SKM-1 (cell line): ENCODE results near the gene CDK5RAP1.

Experiments used
- DNase-seq: peaks from one replicate; lab custom pipeline; 2025; ENCODE audit not compliant: unreplicated experiment; lab: John Stamatoyannopoulos, UW

The CDK5RAP1 gene

DNA sequence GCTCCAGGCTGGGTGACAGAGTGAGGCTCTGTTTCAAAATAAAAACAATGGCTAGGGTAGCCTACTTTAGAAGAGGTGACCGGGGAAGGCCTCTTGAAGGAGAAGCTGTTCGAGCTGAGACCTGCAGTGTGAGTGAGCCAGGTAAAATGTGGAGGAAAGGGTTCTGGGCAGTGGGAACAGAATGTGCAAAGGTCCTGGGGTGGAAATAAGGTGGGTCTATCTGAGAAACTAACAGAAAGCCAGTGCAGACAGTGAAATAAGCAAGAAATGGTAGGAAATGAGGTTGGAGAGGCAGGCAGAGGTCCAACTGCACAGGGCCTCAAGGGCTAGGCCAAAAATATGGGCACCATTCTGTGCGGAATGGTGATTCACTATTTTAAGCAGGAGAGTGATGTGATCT is 64.9 kb downstream of the CDK5RAP1 start:
- DNase-seq, result no peak

DNA sequence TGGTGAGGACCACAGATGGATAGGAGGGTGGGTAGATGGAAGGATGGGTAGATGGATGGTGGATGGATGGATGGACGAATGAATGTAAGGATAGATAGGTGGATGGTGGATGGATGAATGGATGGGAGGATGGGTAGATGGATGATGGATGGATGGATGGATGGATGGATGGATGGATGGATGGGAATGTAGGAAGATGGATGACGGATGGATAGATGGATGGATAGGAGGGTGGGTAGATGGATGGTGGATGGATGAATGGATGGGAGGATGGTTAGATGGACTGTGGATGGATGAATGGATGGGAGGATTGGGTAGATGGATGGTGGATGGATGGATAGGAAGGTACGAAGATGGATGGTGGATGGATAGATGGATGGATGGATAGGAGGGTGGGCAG is 67.2 kb downstream of the CDK5RAP1 start:
- no peak for DNase-seq

DNA sequence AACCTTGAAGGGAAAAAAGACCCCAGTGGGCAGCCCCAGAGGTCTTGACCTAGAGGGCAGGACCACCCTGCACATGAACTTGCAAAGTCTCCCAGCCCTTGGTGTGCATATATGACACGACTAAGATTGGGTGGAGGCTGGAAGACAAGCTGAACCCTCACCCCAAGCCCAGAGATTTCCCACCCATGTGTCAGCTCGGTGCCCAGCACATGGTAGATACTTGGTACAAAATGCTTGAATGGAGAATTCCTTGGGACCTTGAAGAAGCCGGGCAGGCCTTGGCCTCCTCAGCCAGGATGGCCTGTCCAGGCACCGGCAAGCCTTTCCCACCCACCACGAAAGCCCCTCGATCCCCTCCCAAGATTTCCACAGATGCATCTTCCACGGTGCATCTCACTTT is 67.7 kb downstream of the CDK5RAP1 start:
- DNase-seq, result no peak

DNA sequence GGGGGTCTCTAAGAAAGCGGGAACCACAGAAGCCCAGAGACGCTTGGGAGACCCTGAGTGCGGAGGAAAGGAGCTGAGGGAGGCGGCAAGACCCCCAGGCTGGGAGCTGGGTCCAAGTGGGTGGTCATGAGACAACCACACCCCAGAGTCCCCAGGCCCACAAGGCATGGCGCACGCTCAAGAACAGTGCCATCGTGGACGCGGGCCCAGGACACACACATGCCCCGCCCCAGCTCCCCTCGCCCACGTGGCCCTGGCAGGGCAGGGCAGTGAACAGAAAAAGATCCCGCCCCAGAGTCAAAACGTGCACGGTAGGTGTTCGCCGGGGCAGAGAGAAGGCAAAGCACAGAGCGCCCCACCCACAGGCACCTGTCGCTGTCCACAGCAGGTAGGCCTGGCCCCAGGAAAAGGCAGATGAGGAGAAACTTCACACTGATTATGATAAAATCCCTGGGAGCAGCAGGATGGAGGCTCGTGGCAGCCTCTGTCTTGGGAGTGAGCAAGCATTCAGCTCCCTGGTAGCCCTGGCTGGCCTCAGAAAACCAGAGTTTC is 68.3 kb downstream of the CDK5RAP1 start:
- no peak for DNase-seq

DNA sequence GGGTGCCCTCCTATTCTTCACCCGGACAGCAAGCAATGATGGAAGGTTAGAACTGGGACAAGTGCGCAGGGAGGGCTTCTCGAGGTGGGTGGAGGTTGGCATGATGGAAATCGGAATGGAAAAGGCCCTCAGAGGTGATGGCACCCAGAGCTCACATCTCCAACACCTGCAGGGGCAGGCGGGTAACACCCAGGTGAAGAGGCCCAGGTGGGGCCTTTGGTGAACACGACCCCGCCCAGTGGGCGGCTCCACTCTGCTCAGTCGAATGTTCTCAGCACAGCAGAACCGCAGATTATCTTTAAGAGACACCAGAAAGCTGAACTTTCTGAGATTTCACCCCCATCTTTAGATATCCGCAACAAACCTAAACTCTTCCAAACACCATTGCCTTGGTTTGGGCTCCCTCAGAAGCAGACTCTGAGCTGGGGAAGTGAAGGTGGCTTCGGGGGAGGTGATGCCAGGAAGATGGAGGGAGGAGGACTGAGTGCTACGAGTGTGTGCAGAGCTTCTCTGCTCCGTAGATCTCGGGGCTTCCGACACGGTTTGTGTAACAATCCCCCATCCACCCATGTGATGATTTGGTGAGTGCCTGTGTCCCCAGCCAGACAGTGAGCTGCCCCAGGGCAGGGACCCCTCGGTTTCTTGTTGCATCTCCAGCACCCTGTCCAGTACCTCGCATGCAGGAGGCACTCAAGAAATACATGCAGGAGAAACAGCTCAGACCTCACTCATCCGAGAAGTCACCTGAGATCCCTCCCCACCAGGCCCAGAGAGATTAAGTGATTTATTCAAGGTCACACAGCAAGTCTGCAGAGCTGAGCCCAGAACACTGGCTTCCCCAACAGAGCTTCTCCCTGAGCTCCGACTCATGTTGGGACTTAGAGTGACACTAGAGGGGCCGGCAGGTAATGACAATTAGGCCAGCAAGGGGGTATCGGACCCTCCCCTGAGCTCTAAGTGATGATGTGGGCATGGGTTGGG is 72.9 kb downstream of the CDK5RAP1 start:
- no peak for DNase-seq

DNA sequence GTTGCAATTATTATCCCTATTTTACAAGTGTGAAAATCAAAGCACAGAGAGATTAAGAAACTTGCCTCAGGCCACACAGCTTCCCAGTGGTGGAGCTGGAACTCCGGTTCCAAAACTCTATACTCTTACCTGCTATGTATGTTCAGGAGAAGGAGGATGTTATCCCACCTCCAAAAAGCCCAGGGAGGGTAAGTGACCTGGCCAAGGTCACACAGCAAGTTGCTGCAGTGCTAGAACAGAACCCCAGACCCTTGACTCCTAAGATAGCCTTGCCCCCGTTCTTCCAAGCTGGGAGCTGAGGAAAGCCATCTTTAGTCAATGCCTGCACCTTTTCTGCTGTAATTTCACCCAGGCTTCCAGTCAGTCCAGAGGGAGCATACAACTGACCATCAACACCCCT is 76.0 kb downstream of the CDK5RAP1 start:
- no peak for DNase-seq

DNA sequence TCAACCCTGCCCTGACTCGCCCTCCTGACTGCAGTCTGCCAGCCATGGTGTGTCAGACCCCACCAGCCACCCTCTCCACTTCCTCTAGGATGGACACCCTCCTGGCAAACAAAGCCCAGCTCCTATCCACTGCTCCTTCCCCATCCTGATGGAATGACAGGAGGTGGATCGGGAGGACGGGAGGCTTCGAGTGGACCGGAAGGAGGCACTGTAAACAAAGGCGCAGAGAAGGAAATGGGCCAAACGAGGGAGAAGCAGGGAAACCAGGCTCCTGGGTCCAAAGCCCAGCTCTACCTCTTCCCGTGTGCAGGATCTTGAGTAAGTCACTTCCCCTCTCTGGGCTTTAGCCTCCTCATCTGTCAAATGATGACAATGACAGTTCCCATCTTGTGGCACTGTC is 78.1 kb downstream of the CDK5RAP1 start:
- no peak for DNase-seq

DNA sequence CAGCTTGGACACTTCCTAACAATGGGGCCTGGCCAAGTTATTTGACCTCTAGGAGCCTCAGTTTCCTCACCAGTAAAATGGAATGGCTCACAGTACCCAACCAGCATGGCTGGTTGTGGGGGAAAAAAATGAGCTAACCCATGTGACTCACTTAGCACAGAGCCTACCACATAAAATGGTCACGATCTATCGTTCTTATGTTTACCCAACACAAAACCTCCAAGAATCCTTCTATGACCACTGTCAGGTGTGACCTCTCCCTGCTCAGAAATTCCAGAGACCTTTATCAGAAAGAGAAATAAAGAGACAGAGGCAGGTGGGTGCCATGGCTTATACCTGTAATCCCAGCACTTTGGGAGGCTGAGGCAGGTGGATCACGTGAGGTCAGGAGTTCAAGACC is 78.9 kb downstream of the CDK5RAP1 start:
- DNase-seq, result no peak

DNA sequence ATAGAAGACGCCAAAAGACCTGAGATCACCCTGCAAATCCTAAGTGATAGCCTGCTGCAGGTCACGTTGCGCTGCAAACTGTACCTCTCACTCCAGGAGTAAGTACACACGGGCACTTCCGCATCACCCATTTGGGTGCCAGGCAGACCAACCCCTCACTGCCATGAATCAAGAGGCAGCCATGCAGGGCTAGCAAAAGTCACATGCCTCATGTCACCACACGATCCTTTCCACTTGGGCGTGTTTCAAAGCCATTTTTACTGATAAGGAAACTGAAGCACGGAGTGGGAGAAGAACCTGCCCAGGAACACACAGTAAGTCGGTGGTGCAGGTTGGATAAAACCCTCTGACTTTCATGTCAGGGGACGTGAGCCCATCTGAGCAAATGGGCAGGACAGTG is 81.3 kb downstream of the CDK5RAP1 start:
- no peak for DNase-seq

DNA sequence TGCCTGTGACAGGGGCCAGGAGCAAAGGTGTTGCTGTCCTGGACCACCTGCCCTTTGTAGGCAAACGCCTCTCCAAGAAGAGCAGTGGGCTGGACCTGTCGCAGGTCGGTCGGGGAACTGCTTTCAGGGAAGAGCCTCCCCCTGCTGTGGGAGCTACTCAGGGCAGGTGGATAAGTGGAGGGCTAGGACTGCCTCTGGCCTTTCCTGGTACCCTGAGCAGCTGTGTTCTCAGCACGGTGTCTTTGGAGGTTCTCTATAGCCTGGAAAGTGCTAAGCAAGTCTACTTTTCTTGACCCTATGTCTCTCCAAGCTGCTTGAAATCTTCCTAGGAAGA is 83.3 kb downstream of the CDK5RAP1 start:
- DNase-seq, result no peak

DNA sequence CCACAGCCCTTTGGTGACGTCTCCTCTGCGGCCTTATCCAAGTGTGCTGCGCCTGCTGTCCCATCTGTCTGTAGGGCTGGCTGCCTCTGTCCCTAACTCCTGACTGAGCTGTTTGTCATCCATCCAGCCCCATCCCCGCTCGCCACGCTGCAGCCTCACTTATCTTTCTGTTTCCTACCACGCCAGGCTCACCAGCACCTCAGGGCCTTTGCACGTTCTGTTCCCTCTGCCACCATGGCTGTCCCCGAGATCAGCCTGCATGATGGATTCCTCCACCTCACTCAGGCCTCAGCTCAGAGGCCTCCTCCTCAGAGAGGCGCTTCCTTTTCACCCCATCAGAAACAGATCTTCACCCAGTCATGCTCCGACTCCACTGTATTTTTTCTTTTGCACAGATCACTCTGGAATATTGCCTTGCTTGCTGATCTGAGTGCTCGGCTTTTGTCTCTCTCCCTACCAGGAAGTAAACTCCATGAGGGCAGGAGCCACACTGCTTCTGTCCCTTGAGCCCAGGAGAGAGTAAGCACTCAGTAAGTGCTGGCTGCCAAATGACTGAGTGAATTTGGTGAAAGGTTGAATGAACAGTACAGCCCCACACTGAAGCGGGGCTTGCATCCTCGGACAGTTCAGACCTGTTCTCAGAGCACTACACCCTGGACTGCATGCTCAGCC is 83.8 kb downstream of the CDK5RAP1 start:
- DNase-seq, result no peak

DNA sequence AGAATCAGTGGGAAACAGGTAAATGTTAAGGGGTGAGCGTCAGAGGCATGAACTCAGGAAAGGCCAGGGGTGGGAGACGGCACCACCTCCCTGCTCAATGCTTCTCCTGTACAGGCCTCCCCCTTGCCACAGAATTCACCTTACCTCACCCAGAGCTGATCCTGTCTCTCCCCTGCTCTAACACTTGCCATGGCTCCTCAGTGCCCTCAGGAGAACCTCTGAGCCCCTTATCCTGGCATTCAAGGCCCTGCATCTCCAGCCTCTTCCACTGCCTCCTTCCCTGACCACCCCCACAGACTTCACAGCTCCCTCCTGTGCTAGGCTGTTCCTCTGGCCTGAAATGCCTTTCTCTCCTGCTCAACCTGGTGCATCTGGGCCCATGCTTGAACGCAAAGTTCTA is 84.4 kb downstream of the CDK5RAP1 start:
- DNase-seq, result no peak

DNA sequence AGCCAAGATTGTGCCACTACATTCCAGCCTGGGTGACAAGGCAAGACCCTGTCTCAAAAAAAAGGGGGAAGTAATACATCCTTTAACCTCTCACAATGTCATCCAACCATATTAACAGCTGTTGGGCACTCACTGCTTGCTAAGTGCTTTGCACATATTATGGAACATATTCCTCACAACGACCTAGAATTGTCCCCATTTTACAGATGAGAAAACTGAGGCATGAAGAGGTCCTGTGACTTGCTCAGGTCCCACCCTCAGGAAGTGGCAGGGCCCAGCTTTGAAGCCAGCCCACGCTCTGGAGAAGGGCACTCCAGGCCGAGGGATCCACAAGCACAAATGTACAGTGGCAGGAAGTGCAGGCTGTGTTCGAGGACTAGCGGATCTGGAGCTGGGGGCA is 85.0 kb downstream of the CDK5RAP1 start:
- no peak for DNase-seq

DNA sequence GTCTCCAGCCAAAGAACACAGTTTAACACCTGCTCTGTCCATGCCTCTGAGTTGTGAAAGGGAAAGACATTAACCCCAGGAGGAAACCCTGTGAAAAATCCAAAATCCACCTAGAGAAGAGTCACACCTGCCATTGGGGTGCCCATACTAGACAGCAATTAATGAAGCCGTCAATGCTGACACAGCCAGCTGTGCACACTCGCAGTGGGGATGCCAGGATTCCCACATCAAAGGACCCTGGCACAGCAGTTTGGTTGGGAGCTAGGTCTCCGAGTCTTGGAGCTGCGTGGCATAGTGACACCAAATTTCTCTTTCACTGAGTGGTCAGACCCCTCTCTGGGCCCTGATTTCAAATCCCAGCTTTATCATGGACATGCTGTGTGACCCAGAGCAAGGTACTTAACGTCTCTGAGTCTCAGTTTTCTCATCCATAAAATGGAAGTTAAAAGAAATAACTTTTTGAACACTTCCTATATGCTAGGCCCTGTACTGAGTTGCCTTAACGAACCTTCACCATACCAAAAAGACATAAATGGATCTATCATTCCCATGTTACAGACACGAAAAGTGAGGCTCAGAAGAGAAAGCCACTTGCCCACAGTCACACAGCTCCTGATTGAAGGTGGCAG is 87.5 kb downstream of the CDK5RAP1 start:
- no peak for DNase-seq

DNA sequence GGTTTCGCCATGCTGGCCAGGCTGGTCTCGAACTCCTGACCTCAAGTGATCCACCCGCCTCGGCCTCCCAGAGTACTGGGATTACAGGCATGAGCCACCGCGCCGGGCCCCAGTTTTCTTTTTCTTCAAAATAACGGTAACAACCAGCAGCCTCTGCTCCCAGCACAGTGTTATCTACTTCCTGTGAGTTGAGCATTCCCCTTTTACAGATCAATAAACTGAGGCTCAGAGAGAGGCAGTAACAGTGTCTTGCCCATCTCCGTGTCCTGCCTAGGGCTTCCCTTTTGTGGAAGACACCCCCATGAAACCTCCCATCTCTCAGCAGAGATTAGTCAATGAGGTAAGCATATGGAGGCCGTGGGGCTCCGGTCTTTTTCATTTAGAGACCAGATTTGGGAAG is 88.7 kb downstream of the CDK5RAP1 start:
- no peak for DNase-seq

DNA sequence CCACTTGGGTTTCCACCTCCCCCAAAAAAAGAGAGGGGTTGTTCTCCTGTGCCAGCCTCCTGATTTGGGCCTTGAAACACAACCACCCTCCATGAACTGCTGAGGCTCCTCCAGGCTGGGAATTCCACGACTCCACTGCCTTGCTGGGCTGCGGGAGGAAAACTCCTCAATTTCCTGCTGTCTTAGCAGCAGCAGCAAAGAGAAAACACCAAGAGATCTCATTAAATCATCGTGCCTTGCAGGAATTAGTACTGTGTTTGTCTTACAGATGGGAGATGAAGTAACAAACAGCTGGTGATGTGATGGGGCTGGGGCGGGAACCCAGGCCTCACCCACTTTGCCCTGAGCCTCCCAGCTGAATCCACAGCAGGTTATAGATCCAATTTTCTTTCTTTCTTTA is 89.3 kb downstream of the CDK5RAP1 start:
- DNase-seq, result no peak

DNA sequence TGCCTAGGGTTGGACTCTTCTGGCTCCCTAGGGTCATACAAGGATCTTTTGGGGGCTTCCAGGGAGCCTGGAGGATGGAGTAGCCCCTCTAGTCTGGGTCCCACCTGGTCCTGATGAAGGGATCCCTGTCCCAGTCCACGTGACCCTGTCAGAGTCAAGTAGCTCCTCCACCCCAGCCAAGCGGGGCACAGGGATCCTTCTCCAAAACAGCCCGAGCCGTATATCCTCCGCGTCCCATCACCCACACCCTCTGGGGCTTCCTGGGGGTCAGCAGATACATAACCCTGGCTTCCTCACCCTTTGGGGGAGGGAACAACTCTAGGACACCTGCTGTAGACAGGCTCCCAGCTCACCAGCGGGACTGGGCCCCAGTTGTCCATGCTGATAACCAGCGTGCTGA is 90.3 kb downstream of the CDK5RAP1 start:
- no peak for DNase-seq

DNA sequence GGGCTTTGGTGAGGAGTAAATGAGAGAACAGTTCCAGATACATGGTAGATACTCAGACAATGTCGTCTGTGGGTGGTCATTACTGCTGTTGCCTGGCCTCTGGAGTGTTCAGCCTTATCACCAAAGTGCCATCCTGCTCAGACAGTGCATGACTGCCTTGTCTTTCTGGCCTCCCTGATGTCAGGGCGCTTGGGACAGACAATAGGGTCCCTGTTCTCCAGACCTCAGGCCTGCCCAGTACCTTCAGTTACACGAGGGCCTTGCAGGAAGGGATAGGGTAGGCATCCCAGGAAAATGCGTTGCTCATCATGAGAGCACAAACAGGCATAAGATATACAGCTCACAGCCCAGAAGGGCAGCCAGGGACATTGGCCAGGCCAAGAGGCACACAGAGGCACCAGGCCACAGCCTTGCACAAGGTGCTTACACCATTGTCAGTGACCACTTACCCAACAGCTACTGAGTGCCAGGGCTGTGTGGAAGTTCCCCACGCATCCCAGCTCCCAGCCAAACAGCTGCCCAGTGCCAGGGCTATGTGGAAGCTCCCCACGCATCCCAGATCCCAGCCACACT is 90.9 kb downstream of the CDK5RAP1 start:
- no peak for DNase-seq

DNA sequence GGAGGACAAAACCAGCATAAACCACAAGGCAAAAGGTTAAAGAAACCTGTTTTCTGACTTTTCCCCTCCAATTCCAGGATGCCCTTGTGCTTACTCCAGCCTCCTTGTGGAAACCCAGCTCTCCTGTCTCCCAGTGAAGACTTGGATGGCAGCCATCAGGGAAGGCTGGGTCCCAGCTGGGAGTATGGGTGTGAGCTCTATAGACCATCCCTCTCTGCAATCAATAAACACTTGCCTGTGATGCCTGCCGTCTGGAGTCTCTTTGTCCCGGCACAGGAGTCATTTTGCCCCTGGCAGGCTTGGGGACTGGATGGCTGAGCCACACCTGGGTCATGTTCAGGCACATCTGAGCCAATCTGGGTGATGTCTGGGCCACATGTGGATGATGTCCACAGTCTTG is 91.7 kb downstream of the CDK5RAP1 start:
- no peak for DNase-seq
